K562 (cell line): ENCODE data around the gene CDC5L. TPM values are rescaled to one million over a fixed set of nuclear protein-coding genes. Genes with fewer than 3 reads are reported as not detected.

Experiments used
- ATAC-seq: fragments of 200-7000 bp; cut with Tn5 transposase; 3 replicates; pipeline ENCODE4 v1.9.1; 2020; ENCODE audit warnings: moderate library complexity
- BruUV-seq: library from RNA; stranded (reverse); fragments of 400-500 nt; replicated peaks from 2 replicates; lab custom pipeline; 2021; lab: Mats Ljungman, UMichigan
- CTCF ChIA-PET: fragments of 300-600 bp; formaldehyde crosslinking; extraction: SDS; loops from one replicate; lab custom pipeline; 2021; ENCODE audit warnings: low intra/inter-chr PET ratio; lab: Yijun Ruan, JAX
- POLR2A ChIA-PET: fragments of 300-600, 350-650 bp; sonication (Branson Sonifier 250); formaldehyde crosslinking; extraction: SDS; loops from one replicate; lab custom pipeline; 2021; ENCODE audit warnings: antibody characterized with exemption, inconsistent platforms; lab: Yijun Ruan, JAX
- DNase-seq, 4 experiments: peaks; one replicate each; pipeline versions ENCODE4 v3.0.0 to v3.0.0-alpha.2; 2011 to 2018; ENCODE audit warnings: low spot score in 3 of 4, mixed read lengths in 3 of 4; ENCODE audit errors: extremely low read depth in 1 of 4
- FAIRE-seq: peaks from 2 replicates; lab custom pipeline; 2011; peaks lifted over from hg19 to GRCh38; lab: Jason Lieb, UNC
- H2AFZ ChIP-seq: 2 replicates; pipeline ENCODE4 v1.6.0; 2011; ENCODE audit warnings: low read depth, low read length, control low read depth, inconsistent platforms
- H3K27ac ChIP-seq: fragments of 200-600 bp; 3 replicates; pipeline ENCODE4 v1.8.0; 2011; ENCODE audit warnings: low read depth, mild to moderate bottlenecking, control low read depth, inconsistent platforms, low read length, moderate library complexity, mixed read lengths; ENCODE audit errors: extremely low read depth
- H3K27me3 ChIP-seq, 2 experiments: fragments of 300-600 bp in 1 of 2; 2 replicates in 1 of 2; 3 replicates in 1 of 2; pipeline versions ENCODE4 v1.6.0 to v1.8.0; 2011; ENCODE audit warnings: inconsistent platforms in 2 of 2, low read length in 2 of 2, mild to moderate bottlenecking in 1 of 2, mixed read lengths in 1 of 2, moderate library complexity in 1 of 2; ENCODE audit not compliant: control insufficient read depth in 2 of 2, insufficient read depth in 2 of 2
- H3K36me3 ChIP-seq: fragments of 300-600 bp; 3 replicates; pipeline ENCODE4 v1.8.0; 2011; ENCODE audit warnings: mild to moderate bottlenecking, low read length, inconsistent platforms; ENCODE audit not compliant: control insufficient read depth, insufficient read depth
- H3K4me1 ChIP-seq, 2 experiments: fragments of 200-600 bp in 1 of 2; replicated peaks in 1 of 2; 2 replicates in 1 of 2; 3 replicates in 1 of 2; pipeline versions ENCODE4 v1.5.1 to v1.8.0; 2011; ENCODE audit warnings: inconsistent platforms in 2 of 2, low read length in 2 of 2, mild to moderate bottlenecking in 1 of 2, mixed read lengths in 1 of 2, moderate library complexity in 1 of 2; ENCODE audit not compliant: control insufficient read depth in 2 of 2, insufficient read depth in 2 of 2
- H3K4me2 ChIP-seq: 2 replicates; pipeline ENCODE4 v1.6.1; 2011; ENCODE audit warnings: low read length, control low read depth, inconsistent platforms, mixed read lengths; ENCODE audit not compliant: insufficient read depth
- H3K4me3 ChIP-seq: fragments of 200-600 bp; sonication (generic), shearing (Covaris generic); 2 replicates; pipeline ENCODE4 v1.5.1; 2016; ENCODE audit warnings: control low read depth, inconsistent platforms
- H3K79me2 ChIP-seq: fragments of 200-600 bp; 3 replicates; pipeline ENCODE4 v1.8.0; 2011; ENCODE audit warnings: low read length, inconsistent platforms; ENCODE audit not compliant: control insufficient read depth, insufficient read depth
- H3K9ac ChIP-seq, 2 experiments: 2 replicates each; pipeline versions ENCODE4 v1.6.0 to v1.6.1; 2011; ENCODE audit warnings: low read depth in 2 of 2, low read length in 2 of 2, control low read depth in 1 of 2, inconsistent platforms in 1 of 2, mild to moderate bottlenecking in 1 of 2, mixed read lengths in 1 of 2; ENCODE audit not compliant: insufficient read depth in 1 of 2
- H3K9me1 ChIP-seq: one replicate; pipeline ENCODE4 v1.6.0; 2011; ENCODE audit warnings: inconsistent platforms, mild to moderate bottlenecking, low read length, moderate library complexity; ENCODE audit not compliant: control insufficient read depth, insufficient read depth
- H3K9me3 ChIP-seq: replicated peaks from 2 replicates; pipeline ENCODE4 v1.5.1; 2011; ENCODE audit warnings: low read depth, low read length, inconsistent platforms; ENCODE audit not compliant: control insufficient read depth, insufficient read depth
- H4K20me1 ChIP-seq: replicated peaks from 2 replicates; pipeline ENCODE4 v1.6.1; 2011; ENCODE audit warnings: low read length, inconsistent platforms, mixed read lengths; ENCODE audit not compliant: control insufficient read depth, insufficient read depth
- CTCF ChIP-seq, 3 experiments: IDR thresholded peaks in 2 of 3; conservative IDR thresholded peaks in 1 of 3; 2 replicates each; pipeline ENCODE4 v1.5.1; 2011 to 2012; ENCODE audit warnings: low read length in 3 of 3, mild to moderate bottlenecking in 3 of 3, control low read depth in 2 of 3, improper control_type of control experiment in 1 of 3, inconsistent platforms in 1 of 3, low read depth in 1 of 3, mixed read lengths in 1 of 3, moderate library complexity in 1 of 3; ENCODE audit not compliant: insufficient read depth in 2 of 3
- E2F8 ChIP-seq: fragments of 450-650 bp; IDR thresholded peaks from 2 replicates; pipeline ENCODE4 v1.7.1; 2018; ENCODE audit warnings: mild to moderate bottlenecking, low read depth; ENCODE audit not compliant: partially characterized antibody
- ESRRA ChIP-seq: fragments of 450-650 bp; IDR thresholded peaks from 2 replicates; pipeline ENCODE4 v1.6.1; 2014; ENCODE audit warnings: low read depth, mild to moderate bottlenecking, moderate library complexity, borderline replicate concordance
- HMGN3 ChIP-seq: IDR thresholded peaks from 2 replicates; pipeline ENCODE4 v1.6.1; 2011; ENCODE audit warnings: borderline replicate concordance, low read depth, mild to moderate bottlenecking, mixed read lengths, low read length; ENCODE audit not compliant: insufficient read length; ENCODE audit errors: extremely low read depth
- L3MBTL2 ChIP-seq: fragments of 450-650 bp; IDR thresholded peaks from 2 replicates; pipeline ENCODE4 v1.6.1; 2016; ENCODE audit warnings: mild to moderate bottlenecking, moderate library complexity
- PREB ChIP-seq: sonication (generic); formaldehyde crosslinking; IDR thresholded peaks from 2 replicates; pipeline ENCODE4 v1.8.1; 2023; ENCODE audit warnings: mild to moderate bottlenecking, missing genetic modification reagents
- SMC3 ChIP-seq: conservative IDR thresholded peaks from 2 replicates; pipeline ENCODE4 v1.6.1; 2011; ENCODE audit warnings: low read depth, low read length, improper control_type of control experiment; ENCODE audit not compliant: insufficient read depth
- TCF7L2 ChIP-seq: fragments of 150-350 bp; IDR thresholded peaks from 2 replicates; pipeline ENCODE4 v1.6.1; 2016; ENCODE audit warnings: low read depth, mild to moderate bottlenecking, low read length, moderate library complexity
- ZBTB26 ChIP-seq: fragments of 450-650 bp; formaldehyde crosslinking; IDR thresholded peaks from 2 replicates; pipeline ENCODE4 v1.4.0; 2022; ENCODE audit warnings: missing genetic modification characterization
- WGBS: fragments of 100-300 bp; shearing (Covaris generic); methylation state at CpG from one replicate; pipeline ENCODE4 v1.1.6; 2016; ENCODE audit warnings: low coverage, mixed read lengths; ENCODE audit not compliant: insufficient coverage; ENCODE audit errors: missing lambda C conversion rate; 5-methylcytosine and 5-hydroxymethylcytosine counted together
- in situ Hi-C: fragments of 300-500 bp; cut with MboI; formaldehyde crosslinking; loops from 4 replicates; pipeline ENCODE4 v1.15.0; 2018; ENCODE audit warnings: inconsistent platforms, mixed read lengths
- intact Hi-C: fragments of 100-400 bp; cut with micrococcal nuclease; formaldehyde crosslinking; loops from 2 replicates; pipeline ENCODE4 v1.14.2; 2022
- polyA plus RNA-seq, 8 experiments: library from polyadenylated mRNA; depleted of rRNA in 4 of 8; stranded (reverse) in 5 of 8; unstranded in 3 of 8; fragments of >200 nt; fragmentation: Nextera tagmentation in 2 of 8; fragmentation: Illumina TruSeq in 1 of 8; extraction: Ambion mirVana in 2 of 8; extraction: Trizol in 1 of 8; gene quantifications; 2 replicates each; pipeline versions ENCODE4 v1.2.1 to v1.2.3, GENCODE V29; 2011 to 2014; ENCODE audit warnings: inconsistent platforms in 1 of 8, missing spikeins in 1 of 8
- total RNA-seq, 7 experiments: library from RNA; depleted of rRNA in 6 of 7; stranded (reverse); fragments of >200 nt in 6 of 7; fragmentation: Illumina TruSeq in 2 of 7; extraction: Trizol in 2 of 7; gene quantifications; 2 replicates each; pipeline versions ENCODE4 v1.2.1 to v1.2.3, GENCODE V29; 2011 to 2021; ENCODE audit warnings: low replicate concordance in 1 of 7

CDC5L gene
- total and polyA plus RNA-seq, 9 of the 15 experiments (the other 6 are each of a cell fraction or from before 2014, with no cell fraction given): 22.3 to 44.2 (median 30.8) TPM

GRCh38 chr6:44493593-44493992 is 106.1 kb downstream of the CDC5L start (continued):
- TF ChIP-seq E2F8 (no peak), L3MBTL2 (no peak)

GRCh38 chr6:44494011-44494501 is 106.5 kb downstream of the CDC5L start:
- H4K20me1 ChIP-seq: 0 out of 2 replicates have a peak, but pooled peaks cover 2% of the 10 kb centered on the region
- WGBS: 0% methylated on average over 7 of the region's 7 CpGs
- H3K9ac ChIP-seq: no peak overlapping the region
- ChIA-PET CTCF (interaction anchor here (1.2 to 2.4 kb wide), 3 partner anchors 18 to 63 kb away, joined by 3 to 9 read pairs (median 9); no protein-coding TSS in a partner anchor), POLR2A (interaction anchor here (0.6 to 1.0 kb wide), 3 partner anchors 25 to 306 kb away, joined by 3 read pairs; no protein-coding TSS in a partner anchor)
- intact Hi-C loops (loop anchor here (1.0 kb wide), 1 partner anchor 19 kb away; no protein-coding TSS in a partner anchor), in situ Hi-C loops (no loop called here)
- H3K4me3 ChIP-seq: no peak overlapping the region
- H3K4me2 ChIP-seq: no peak overlapping the region; the same call in 1 of the 2 replicates
- DNase-seq (peak; percentile 39 to 75 (median 64)), ATAC-seq (peak; percentile 95), FAIRE-seq (peak; percentile 81)
- H2AFZ ChIP-seq: 0 out of 2 replicates have a peak overlapping the region, but pooled peaks have one; percentile 7
- no TSS peak for BruUV-seq
- H3K9me1 ChIP-seq: no peaks in the 10 kb centered on the region
- H3K9me3 ChIP-seq: no peaks in the 10 kb centered on the region
- no peak overlapping the region for H3K27ac ChIP-seq
- no peaks in the 10 kb centered on the region for H3K36me3 ChIP-seq
- no peaks in the 10 kb centered on the region; a peak in 1 of 5 replicates for H3K4me1 ChIP-seq
- peaks cover 37 to 53% of the 10 kb centered on the region in 2 experiments for H3K27me3 ChIP-seq
- no peaks in the 10 kb centered on the region for H3K79me2 ChIP-seq
- 0 out of 2 replicates have a peak, but pooled peaks have one; percentile 28 for TF ChIP-seq PREB
- TF ChIP-seq TCF7L2: no peak
- no peak for TF ChIP-seq ZBTB26 (CRISPR knock-in tag)
- peak; percentile 76 to 92 (median 83) for TF ChIP-seq CTCF (IDR thresholded peaks at IDR 0.05 in 2 of 3, conservative IDR thresholded peaks at IDR 0.05 in 1 of 3; ENCODE audit: insufficient read depth in 2 of 3, low read depth in 1 of 3, low read length in 3 of 3)
- peak; percentile 28; the same call in 1 of the 2 replicates for TF ChIP-seq ESRRA
- TF ChIP-seq HMGN3: no peak
- TF ChIP-seq SMC3: peak; percentile 49
